GM18861 (cell line): Measurements from ENCODE around the gene NEK11.
A peak's percentile ranks its signal among the peaks of the same experiment; 100 is the strongest.

ENCODE experiments used
- ATAC-seq: cut with Tn5 transposase; IDR thresholded peaks from one replicate; pipeline ENCODE4 v1.9.1; 2021; ENCODE audit not compliant: unreplicated experiment

NEK11 gene

DNA sequence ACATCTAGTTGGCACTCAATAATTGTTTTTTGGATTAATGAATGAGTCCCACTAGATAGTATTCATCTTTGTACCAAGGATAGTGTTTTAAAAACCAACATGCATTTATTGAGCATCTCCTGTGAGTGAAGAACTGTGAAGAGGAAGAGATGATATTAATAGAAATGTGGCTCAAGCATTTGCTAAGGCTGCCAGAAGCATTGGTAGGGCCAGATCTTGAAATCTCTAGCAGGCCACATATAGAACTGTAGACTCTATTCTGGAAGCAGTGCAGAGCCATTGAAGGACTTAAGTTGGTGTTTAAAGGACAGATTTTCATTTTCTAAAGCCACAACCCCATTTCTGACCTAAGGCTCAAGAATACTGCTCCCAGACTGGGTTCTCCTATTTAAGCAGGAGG, 99.0 kb downstream of the NEK11 start:
- ATAC-seq, result no peak

DNA sequence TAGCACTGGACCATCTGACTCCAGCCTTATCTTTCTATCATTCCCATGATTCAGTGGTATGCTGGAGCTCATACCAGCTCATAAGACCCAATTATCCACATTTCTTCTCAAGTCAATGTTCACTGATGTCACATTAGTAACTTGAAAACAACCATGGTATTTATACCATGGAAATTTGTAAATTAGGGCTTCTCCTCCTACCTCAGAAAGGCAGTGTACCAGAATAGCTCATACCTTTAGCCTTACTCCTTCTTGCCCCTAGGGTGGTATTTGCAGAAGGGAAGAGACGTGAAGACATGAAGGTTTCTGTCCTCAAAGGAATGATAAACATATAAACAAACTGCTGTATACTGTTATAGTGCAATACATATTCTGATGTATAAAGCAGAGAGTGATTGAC, 114.2 kb downstream of the NEK11 start:
- no peak for ATAC-seq

DNA sequence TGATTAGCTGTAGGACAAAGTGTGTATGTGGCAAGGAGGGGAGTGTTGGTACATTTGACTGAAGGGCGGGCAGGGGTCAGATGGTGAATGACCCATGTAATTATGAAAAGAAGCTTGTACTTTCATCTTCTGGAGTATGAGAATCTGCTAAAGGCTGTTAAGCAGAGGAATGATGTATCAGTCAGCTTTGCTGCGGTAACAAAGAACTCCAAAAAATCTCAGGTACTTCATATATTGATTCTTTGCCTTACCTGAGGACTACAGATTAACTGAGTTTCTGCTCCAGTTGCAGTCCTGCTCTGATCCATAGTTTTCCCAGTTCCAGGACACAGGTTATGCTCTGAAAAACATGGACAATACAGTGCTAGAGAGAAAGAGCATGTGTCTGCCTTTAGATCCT, 115.1 kb downstream of the NEK11 start:
- no peak for ATAC-seq

DNA sequence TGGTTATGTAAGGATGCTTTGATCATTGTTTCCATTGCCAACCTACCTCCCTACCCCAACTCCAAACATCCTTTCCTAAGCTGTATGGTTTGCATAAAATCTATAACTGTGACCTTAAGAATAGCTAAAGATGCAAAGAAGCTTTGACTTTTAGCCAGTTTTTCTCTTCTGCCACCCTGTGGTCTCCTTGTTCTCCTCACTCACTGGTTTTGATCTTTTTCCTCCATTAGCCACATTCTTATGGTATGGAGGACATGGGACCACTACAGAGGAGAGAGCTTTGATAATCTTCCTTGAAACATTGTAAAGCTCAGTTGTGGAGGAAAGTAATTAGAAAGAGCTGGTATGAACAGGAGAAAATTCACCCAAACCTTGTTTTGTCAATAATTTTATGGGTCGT, 115.9 kb downstream of the NEK11 start:
- no peak for ATAC-seq

DNA sequence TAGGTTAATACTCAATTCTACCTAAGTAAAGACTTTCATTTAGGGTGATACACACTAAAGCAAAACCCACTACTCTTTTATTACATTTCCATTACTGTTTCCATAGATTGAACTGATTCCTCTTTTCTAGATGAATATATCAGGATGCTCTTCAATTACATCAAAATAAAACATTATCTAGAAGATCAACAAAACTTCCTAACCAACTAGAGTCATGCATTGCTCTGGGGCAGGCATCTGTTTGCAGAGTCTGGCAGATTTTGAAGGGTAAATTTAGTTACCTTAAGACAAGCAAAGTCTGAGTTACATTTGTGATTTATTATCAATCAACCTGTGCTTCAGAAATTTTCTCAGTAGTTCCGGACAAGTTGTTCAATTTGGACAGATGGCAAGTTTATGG, 117.1 kb downstream of the NEK11 start:
- ATAC-seq, result no peak

DNA sequence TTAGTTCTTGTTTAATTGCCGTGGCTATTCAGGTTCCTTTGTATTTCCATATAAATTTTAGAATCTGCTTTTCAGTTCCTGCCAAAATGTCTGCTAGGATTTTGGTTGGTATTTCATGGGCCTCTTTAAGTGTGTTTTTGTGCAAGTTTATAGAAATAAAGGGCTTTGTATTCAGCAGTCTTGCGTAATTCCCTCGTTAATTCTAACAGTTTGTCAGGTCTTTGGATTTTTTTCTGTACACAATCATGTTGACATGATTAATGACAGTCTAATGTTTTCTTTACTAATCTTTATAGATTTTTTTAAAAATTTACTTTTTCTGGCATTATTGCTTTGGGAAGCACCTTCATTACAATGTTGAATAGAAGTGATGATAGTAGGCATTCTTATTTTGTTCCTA, 120.9 kb downstream of the NEK11 start:
- ATAC-seq, result no peak

DNA sequence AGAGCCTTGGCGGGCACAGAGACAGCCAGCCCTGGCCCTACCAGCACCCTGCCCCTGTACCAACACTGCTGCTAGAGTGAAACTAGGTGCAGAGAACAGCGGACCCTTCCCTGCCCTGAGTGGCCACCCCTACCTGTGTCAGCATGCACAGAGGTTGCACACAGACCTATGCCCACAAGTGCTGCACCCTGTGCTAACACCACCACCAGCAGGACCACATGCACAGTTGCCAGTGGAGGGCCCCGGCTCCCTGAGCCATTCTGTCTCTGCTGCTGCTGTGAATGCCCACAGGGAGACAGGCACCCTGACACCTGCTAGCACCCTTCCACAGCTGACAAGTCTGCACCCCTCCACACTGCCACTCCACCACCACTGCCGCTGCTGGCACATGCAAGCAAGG, 131.8 kb downstream of the NEK11 start:
- no peak for ATAC-seq

DNA sequence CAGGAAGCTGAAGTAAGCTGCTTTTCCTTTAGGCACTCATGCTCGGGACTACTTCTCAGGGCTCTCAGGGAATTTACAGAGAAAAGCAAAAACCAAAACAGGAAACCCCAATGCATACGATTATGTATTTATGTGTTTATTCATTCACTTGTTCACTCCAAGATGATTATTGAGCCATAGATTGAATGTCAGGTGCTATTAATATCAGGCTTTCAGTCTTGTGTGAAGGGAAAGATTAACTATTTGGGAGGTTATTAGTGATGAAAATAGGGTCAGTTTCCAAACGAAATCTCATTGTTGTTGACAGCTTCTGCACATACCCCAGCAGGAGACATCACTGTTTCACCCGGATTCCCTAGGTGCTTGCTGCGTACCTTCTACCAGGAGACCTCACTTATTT, 135.8 kb downstream of the NEK11 start:
- no peak for ATAC-seq

DNA sequence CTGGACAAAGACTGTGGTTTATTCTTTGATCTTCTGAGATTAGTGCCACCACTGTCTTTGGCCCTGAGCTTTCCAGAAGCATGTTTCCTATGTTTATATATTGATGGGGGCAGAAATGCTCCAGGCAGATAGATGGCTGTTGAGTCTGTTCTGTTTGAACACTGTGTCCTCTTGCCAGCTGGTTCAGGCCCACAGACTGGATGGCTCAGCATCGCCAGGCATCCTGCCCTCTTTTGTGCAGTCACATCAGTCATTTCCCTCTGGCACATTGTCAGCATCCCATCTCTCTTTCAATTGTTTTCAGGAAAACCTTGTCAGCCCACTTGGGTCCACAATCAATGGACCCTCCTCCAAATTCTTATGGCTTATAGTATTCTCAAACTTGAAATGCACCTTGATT, 141.2 kb downstream of the NEK11 start:
- ATAC-seq, result no peak

DNA sequence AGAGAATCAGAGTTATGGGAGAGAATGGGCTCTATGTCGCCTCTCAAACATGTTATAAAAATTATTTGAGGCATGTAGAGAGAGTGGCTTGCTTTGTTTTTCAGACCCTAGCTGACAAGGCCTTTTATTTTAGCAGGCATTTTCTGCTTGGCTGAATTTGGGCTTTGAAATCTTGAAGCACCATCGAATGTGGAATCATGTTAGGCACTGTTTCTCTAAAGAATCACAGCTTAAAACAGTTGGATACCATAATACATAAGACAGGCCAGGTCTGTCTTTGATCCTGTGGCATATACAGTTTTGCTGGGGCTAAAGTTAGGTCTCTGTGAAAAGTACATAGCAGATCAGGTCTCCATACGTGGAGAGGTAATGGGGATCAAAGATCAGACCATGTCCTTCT, 142.7 kb downstream of the NEK11 start:
- ATAC-seq, result no peak

DNA sequence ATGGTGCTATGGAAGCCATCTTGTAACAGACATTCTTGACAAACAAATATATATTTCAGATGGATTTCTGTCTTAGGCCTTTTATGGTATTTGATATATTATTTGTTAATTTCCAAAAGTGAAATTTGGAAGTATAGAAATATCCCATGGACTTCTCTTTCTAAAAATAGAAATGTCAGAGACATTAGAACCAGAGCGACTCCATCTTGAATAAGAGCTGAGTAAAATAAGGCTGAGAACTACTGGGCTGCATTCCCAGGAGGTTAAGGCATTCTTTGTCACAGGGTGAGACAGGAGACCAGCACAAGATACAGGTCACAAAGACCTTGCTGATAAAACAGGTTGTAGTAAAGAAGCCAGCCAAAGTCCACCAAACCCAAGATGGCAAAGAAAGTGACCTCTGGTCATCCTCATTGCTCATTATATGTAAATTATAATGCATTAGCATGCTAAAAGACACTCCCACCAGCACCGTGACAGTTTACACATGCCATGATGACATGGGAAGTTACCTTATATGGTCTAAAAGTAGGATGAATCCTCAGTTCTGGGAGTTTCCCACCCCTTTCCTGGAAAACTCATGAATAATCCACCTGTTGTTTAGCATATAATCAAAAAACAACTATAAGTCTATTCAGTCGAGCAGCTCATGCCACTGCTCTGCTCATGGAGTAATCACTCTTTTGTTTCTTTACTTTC, 146.0 kb downstream of the NEK11 start:
- ATAC-seq, result no peak

DNA sequence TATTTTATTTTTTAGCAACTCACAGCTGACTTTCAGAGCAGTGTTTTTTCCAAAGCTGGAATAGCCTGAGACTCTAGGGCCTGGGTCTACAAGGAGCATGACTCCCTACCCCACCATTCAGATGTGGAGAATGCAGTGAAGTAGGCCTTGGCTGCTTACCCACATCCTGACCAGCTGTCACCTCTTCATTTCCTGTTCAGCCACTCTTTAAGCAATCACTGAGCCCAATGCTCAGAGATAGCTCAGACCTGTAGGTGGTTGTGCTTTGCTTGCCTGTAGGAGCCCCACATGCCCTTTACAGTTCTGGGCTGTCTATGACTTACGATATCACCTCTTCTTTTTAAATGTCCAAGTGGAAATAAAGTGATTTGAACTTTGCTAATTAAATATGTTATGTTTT, 148.1 kb downstream of the NEK11 start:
- ATAC-seq, result peak; percentile 98

DNA sequence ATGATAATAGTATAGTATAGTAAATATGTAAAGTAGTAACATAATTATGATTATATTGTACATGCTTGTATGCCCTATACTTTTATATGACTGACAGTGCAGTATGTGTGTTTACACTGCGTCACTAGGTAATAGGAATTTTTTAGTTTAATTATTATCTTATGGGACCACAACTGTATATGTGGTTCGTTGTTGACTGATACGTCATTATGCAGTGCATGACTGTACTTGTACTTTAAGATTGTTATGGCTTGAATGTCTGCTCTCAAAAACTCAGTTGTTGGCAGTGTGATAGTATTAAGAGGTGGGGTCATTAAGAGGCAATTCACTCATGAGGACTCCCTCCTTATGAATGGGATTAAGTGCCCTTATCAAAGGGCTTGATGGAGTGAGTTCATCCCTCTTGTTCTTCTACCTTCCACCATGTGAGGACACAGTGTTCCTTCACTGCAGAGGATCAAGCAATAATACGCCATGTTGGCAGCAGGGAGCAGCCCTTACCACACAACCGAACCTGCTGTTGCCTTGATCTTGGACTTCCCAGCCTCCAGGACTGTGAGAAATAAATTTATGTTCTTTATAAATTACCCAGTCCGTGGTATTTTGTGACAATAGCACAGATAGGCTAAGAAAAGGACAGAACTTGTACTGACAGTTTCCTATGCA, 152.2 kb downstream of the NEK11 start:
- no peak for ATAC-seq

DNA sequence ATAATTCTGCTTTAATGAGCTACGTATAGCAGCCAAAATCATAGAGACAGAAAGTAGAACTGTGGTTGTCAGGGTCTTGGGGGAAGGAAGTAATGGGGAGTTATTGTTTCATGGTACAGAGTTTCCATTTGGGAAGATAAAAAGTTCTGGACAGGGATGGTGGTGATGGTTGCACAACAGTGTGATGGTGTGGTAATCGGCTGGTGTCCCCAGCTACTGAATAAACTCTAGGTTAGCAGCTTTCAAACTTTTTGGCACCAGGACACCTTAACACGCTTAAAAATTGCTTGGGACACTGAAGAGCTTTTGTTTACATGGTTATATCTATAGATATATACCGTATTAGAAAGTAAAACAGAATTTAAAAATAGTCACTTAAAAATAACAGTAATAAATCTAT, 166.0 kb downstream of the NEK11 start:
- no peak for ATAC-seq

DNA sequence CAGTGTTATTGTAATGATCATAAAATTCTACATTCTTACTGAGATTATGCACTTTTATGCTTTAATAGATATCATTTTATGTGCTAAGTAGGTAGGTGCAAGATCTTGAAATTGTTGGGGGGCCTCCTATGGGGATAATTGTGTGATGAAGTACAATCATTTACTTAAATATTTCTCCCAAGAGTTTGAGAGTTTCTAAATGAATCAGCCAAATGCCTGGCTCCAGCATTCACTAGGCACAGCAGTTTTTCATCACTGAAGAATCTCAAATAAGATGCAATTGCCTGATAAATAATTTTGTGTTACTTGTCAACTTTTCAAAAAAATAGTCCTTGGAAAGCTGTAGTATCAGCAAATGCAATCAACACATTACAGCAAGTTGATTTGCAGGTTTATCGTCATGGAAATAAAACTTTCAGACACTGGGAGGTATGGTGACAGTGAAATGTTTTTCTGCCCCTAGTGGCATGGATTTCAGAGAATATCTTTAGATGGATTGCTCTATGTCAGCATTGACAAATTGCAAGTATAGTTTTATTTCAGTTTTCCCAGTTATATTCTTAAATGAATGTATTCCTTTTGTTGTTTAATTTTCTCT, 167.1 kb downstream of the NEK11 start:
- no peak for ATAC-seq

DNA sequence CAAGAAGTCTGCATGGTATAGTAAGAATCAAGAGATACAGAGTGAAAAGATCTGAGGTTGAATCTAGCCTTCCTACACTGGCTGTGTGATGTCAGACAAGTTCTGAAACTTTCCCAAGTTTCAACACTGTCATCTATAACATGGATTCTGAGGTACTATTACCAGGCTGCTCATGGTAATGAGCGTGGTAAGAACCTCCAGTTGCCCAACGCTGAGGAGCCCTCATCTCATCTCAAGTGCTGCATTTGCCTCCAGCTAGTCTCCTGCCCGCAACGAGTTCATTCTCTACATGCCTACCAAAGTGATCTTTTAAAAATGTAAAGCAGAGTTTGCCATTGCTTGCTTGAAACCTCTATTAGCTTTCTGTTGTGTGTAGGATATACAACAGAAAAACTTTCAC, 168.1 kb downstream of the NEK11 start:
- ATAC-seq, result no peak

DNA sequence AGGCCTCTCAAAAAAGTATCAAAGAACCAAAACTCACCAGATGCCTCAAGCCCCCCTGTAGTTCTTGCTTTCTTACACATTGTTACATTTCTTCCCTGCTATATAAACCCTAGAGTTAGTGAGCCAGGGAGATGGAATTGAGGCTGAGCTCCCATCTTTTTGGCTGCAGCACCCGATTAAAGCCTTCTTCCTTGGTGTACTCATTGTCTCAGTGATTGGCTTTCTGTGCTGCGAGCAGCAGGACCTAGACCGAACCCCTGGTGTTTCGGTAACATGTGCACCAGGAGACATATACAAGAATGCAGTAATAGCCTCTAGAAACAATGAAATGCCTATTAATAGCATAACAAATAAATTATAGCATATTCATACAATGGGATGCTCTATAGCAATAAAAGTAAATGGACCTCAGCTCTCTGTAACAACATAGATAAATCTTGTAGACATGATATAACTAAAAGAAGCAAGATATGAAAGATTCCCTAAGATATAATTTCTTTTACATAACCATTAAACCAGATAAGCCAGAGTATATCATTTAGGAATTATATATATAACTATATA, 174.0 kb downstream of the NEK11 start:
- no peak for ATAC-seq

DNA sequence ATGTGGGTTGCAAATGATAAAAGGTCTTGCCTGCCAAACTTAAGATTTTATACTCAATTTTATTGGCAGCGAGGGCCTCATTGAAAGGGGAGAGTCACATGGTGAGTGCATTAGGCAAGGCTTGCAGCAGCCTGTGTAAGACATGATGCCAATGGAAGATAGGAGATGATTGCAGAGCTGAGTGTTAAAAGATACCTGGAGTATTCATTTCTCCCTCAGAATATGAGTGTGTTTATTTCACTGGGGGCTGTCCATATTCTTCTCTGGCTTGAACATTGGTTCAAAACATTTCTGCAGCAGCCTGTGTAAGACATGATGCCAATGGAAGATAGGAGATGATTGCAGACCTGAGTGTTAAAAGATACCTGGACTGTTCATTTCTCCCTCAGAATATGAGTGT, 189.7 kb downstream of the NEK11 start:
- ATAC-seq, result no peak

DNA sequence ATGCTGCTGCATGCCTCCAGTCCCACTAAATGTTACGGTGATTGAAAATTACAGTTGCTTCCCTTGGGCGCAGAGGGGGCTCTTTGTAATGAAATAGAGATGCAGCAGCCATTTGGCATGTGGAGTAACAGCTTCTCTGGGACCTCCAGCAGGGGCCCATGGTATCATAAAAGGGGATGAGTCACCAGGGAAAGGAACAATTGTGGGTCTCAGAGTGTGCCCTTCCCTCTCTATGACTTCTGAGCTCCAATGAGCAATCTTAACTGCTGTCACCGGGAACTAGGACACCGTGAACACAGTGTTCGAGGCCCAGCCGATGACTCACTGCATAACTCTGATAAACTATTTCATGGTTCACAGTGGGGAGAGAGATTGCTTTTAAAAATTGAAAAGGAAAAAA, 190.1 kb downstream of the NEK11 start:
- no peak for ATAC-seq

DNA sequence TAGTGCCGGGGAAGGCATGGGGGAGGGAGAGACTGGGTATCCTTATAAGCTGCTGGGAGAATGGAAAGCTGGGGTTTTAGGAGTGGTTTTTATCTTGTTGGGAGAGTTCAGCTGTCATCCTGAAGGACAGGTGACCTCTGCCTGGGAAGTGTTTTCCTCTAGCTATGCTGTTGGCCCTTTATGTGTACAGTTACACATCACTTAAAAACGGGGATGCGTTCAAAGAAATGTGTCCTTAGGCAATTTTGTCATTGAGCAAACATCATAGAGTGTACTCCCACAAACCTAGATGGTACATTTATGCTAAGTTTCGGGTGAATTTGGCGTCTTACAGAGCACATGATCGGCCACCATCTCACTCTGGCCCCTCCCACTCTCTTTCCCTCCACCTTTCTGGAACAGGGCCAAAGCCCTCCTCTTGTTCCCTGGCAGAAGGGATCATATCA, 190.6 kb downstream of the NEK11 start:
- no peak for ATAC-seq

DNA sequence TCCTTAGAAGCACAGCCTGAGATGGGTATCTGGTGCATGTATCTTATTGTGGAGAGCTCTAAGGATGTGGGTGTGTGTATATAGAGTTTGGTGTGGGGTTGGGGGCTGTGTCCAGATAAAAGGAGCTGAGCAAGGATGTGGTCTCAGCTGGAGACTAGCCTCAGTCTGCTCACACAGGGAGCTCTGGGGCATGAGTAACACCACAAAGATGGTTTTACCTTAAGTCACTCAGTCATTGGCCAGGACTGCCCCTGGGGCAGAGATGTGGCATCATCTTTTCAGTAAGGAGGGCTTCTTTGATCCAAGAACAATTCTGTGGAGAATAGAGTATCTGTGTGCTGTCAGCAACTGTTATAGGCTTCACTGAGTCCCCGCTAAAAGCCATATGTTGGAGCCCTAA, 191.5 kb downstream of the NEK11 start:
- no peak for ATAC-seq

DNA sequence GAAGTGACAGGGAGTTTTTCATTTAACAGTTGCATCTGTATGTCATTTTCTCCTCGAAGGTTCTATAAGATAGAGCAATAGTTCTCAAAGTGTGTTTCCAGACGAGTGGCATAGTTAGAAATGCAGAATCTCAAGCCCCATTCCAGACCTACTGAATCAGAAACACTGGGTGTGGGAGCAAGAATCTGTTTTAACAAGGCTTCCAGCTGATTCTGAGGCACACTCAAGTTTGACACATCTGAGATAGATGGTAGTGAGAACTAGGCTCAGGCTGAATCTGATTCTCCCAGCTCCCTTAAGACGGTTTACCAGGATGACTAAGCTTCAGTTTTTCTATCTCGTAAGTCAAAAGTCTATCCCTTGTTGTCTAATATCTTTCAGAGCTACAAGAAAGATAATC, 195.1 kb downstream of the NEK11 start:
- ATAC-seq, result no peak
